ENCODE results near the gene SDK1. TPM values are rescaled to one million over a fixed set of nuclear protein-coding genes. Genes with fewer than 3 reads are reported as not detected.

The SDK1 gene
- total RNA-seq, 1 donor from 2014 or later = 16.7 TPM

DNA sequence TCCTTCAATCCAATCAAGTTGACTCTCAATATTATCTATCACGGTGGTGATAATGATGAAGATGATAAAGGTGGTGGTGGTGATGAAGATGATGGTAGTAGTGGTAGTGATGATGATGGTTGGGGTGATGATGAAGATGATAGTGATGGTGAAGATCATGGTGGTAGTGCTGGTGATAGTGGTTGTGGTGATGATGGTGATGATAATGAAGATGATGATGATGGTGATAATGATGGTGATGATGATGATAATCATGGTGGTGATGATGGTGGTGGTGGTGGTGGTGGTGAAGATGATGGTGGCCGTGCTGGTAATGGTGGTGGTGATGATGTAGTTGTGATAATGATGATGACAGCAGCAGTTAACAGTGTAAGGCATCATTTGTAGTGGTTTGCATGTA, 29.8 kb upstream of the SDK1 start:
- no peak for DNase-seq (ENCODE audit: extremely low spot score in 2 of 2)
- Histone ChIP-seq H3K27ac (no peak overlapping the region), H3K4me1 (peaks cover 11% of the 10 kb centered on the region), H3K4me3 (no peak overlapping the region), H3K9me3 (no peaks in the 10 kb centered on the region), H3K27me3 (no peaks in the 10 kb centered on the region), H3K36me3 (no peaks in the 10 kb centered on the region)
- TF ChIP-seq CTCF (IDR thresholded peaks at IDR 0.05) (no peak), POLR2AphosphoS5 (IDR thresholded peaks at IDR 0.05; ENCODE audit: insufficient read depth in 1 of 2, low read depth in 1 of 2) (no peak)
- intact Hi-C loops (cut with DNase I) = no loop called here

DNA sequence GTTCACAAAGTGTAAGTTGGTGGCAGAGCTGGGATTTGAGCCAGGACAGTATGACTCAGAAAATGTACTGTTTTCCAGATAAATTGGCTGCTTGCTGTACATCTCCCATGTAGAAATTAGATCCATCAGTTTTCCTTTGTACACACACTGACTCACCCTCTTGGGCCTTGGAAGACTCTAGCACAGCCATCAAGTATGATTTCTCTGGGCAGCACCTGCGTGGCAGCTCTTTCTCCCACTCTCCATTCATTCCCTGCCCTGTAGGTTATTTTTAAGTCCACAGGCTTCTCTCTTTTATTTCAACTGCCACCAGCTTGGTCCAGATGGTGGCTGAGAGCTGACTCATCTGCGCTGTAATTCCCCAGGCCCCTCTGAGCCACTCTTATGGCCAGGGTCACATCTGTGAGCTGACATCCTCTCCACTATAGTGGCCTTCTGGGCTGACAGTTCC, 28.3 kb upstream of the SDK1 start:
- Histone ChIP-seq H3K4me3 (no peak overlapping the region), H3K27ac (peak overlapping the region; percentile 6)
- intact Hi-C loops (cut with DNase I) = no loop called here

GRCh38 chr7:3274131-3274530, 26.9 kb upstream of the SDK1 start:
- TF ChIP-seq POLR2AphosphoS5 (IDR thresholded peaks at IDR 0.05; ENCODE audit: insufficient read depth in 1 of 2, low read depth in 1 of 2) (no peak), CTCF (IDR thresholded peaks at IDR 0.05) (no peak), POLR2A (IDR thresholded peaks at IDR 0.05) (no peak)
- no peaks in the 10 kb centered on the region for H3K9me3 ChIP-seq
- H3K27ac ChIP-seq = no peak overlapping the region
- H3K36me3 ChIP-seq = no peaks in the 10 kb centered on the region
- H3K4me3 ChIP-seq = no peak overlapping the region
- no peaks in the 10 kb centered on the region for H3K27me3 ChIP-seq
- intact Hi-C loops (cut with DNase I) = no loop called here
- peaks cover 11% of the 10 kb centered on the region for H3K4me1 ChIP-seq
- no peak for DNase-seq (ENCODE audit: extremely low spot score in 2 of 2)

More for the DNA sequence above, 28.3 kb upstream of the SDK1 start:
- H3K36me3 ChIP-seq = no peaks in the 10 kb centered on the region
- no peak for TF ChIP-seq CTCF (IDR thresholded peaks at IDR 0.05)
- TF ChIP-seq POLR2A (IDR thresholded peaks at IDR 0.05) = no peak
- no peak for TF ChIP-seq POLR2AphosphoS5 (IDR thresholded peaks at IDR 0.05; ENCODE audit: insufficient read depth in 1 of 2, low read depth in 1 of 2)
- H3K4me1 ChIP-seq = peaks cover 11% of the 10 kb centered on the region
- no peaks in the 10 kb centered on the region for H3K27me3 ChIP-seq
- no peak for DNase-seq (ENCODE audit: extremely low spot score in 2 of 2)
- H3K9me3 ChIP-seq = no peaks in the 10 kb centered on the region

DNA sequence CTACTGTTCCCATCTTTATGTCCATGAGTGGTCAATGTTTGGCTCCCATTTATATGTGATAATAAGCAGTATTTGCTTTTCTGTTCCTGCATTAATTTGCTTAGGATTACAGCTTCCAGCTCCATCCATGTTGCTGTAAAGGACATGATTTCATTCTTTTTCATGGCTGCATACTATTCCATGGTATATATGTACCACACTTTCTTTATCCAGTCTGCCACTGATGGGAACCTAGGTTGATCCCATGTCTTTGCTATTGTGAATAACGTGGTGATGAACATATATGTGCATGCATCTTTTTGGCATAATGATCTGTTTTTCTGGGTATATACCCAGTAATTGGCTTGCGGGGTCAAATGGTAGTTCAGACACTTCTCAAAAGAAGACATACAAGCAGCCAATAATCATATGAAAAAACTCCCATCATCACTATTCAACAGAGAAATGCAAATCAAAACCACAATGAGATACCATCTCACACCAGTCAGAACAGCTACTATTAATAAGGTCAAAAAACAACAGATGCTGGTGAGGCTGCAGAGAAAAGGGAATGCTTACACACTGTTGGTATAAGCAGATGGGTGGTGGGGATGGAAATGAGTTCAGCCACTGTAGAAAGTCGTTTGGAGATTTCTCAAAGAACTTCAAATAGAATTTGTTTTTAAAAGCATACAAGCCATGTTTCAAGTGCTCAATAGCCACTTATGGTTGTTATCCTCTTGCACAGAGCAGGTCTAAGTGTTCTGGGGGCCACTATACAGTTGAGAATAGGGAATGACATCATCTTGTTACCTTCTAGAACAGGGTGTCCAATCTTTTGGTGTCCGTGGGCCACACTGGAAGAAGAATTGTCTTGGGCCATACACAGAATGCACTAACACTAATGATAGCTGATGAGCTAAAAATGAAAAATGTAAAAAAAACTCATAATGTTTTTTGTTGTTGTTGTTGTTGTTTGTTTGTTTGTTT, 23.2 kb upstream of the SDK1 start:
- Histone ChIP-seq H3K9me3 (no peaks in the 10 kb centered on the region), H3K27ac (no peak overlapping the region), H3K36me3 (no peaks in the 10 kb centered on the region), H3K4me1 (peaks cover 8% of the 10 kb centered on the region), H3K4me3 (no peak overlapping the region), H3K27me3 (no peaks in the 10 kb centered on the region)
- DNase-seq (ENCODE audit: extremely low spot score in 2 of 2) = no peak
- intact Hi-C loops (cut with DNase I) = no loop called here
- no peak for TF ChIP-seq CTCF (IDR thresholded peaks at IDR 0.05)
- no peak for TF ChIP-seq POLR2AphosphoS5 (IDR thresholded peaks at IDR 0.05; ENCODE audit: insufficient read depth in 1 of 2, low read depth in 1 of 2)

Measured in vagina (tissue), 2 donors.